K562 (cell line): ENCODE measurements around the gene GRIN2D. TPM values are rescaled to one million over a fixed set of nuclear protein-coding genes. Genes with fewer than 3 reads are reported as not detected.

Experiments used
- ATF7 ChIP-seq: fragments of 450-650 bp; IDR thresholded peaks from 2 replicates; pipeline ENCODE4 v1.7.1; 2014; ENCODE audit warnings: mild to moderate bottlenecking, moderate library complexity
- BRF1 ChIP-seq: IDR thresholded peaks from 3 replicates; pipeline ENCODE4 v1.6.1; 2011; ENCODE audit warnings: borderline replicate concordance, mild to moderate bottlenecking; ENCODE audit not compliant: insufficient read length; ENCODE audit errors: extremely low read depth
- DDX20 ChIP-seq: fragments of 450-650 bp; IDR thresholded peaks from 2 replicates; pipeline ENCODE4 v1.6.1; 2016; ENCODE audit warnings: missing genetic modification characterization, low read depth, mild to moderate bottlenecking, missing compliant biosample characterization, moderate library complexity
- DLX4 ChIP-seq: fragments of 250-450 bp; sonication (Bioruptor Pico); IDR thresholded peaks from 2 replicates; pipeline ENCODE4 v1.6.1; 2021; ENCODE audit warnings: mild to moderate bottlenecking
- E2F3 ChIP-seq: fragments of 250-450 bp; sonication (Bioruptor Pico); IDR thresholded peaks from 2 replicates; pipeline ENCODE4 v1.4.0; 2020; ENCODE audit warnings: mild to moderate bottlenecking
- E2F8 ChIP-seq: fragments of 450-650 bp; IDR thresholded peaks from 2 replicates; pipeline ENCODE4 v1.7.1; 2018; ENCODE audit warnings: mild to moderate bottlenecking, low read depth; ENCODE audit not compliant: partially characterized antibody
- GABPA ChIP-seq: fragments of 200-800 bp; sonication (Bioruptor generic); conservative IDR thresholded peaks from 2 replicates; pipeline ENCODE4 v1.6.1; 2016; ENCODE audit warnings: low read depth, missing genetic modification characterization, missing compliant biosample characterization
- GTF2B ChIP-seq: IDR thresholded peaks from 2 replicates; pipeline ENCODE4 v1.6.1; 2011; ENCODE audit not compliant: insufficient read length; ENCODE audit errors: extremely low read depth
- L3MBTL2 ChIP-seq: fragments of 450-650 bp; IDR thresholded peaks from 2 replicates; pipeline ENCODE4 v1.6.1; 2016; ENCODE audit warnings: mild to moderate bottlenecking, moderate library complexity
- MBD2 ChIP-seq: sonication (generic); IDR thresholded peaks from 2 replicates; pipeline ENCODE4 v1.6.1; 2016; ENCODE audit warnings: low read depth, borderline replicate concordance
- PHF20 ChIP-seq: fragments of 450-650 bp; IDR thresholded peaks from 2 replicates; pipeline ENCODE4 v1.6.1; 2018; ENCODE audit not compliant: partially characterized antibody
- RAD51 ChIP-seq: fragments of 450-650 bp; IDR thresholded peaks from 2 replicates; pipeline ENCODE4 v1.7.1; 2016; ENCODE audit warnings: low read depth, mild to moderate bottlenecking, borderline replicate concordance
- TAF7 ChIP-seq: fragments of 450-650 bp; IDR thresholded peaks from 2 replicates; pipeline ENCODE4 v1.6.1; 2016; ENCODE audit warnings: missing genetic modification characterization, missing compliant biosample characterization
- THRA ChIP-seq: fragments of 450-650 bp; IDR thresholded peaks from 2 replicates; pipeline ENCODE4 v1.6.1; 2017; ENCODE audit warnings: mild to moderate bottlenecking, moderate library complexity
- ZNF232 ChIP-seq: sonication (generic); formaldehyde crosslinking; IDR thresholded peaks from 2 replicates; pipeline ENCODE4 v1.8.0; 2022; ENCODE audit warnings: mild to moderate bottlenecking, missing genetic modification reagents
- ZNF239 ChIP-seq: fragments of 250-450 bp; sonication (Bioruptor Pico); IDR thresholded peaks from 2 replicates; pipeline ENCODE4 v1.4.0; 2020; ENCODE audit warnings: mild to moderate bottlenecking
- ZNF518B ChIP-seq: fragments of 250-450 bp; sonication (Bioruptor Pico); IDR thresholded peaks from 2 replicates; pipeline ENCODE4 v1.5.0; 2021; ENCODE audit warnings: mild to moderate bottlenecking, moderate library complexity
- ZNF695 ChIP-seq: fragments of 450-650 bp; formaldehyde crosslinking; IDR thresholded peaks from 2 replicates; pipeline ENCODE4 v1.4.0; 2020; ENCODE audit warnings: mild to moderate bottlenecking, moderate library complexity
- ZNF75A ChIP-seq: fragments of 450-650 bp; formaldehyde crosslinking; IDR thresholded peaks from 2 replicates; pipeline ENCODE4 v1.4.0; 2020; ENCODE audit warnings: mild to moderate bottlenecking
- polyA plus RNA-seq, 8 experiments: library from polyadenylated mRNA; depleted of rRNA in 4 of 8; stranded (reverse) in 5 of 8; unstranded in 3 of 8; fragments of >200 nt; fragmentation: Nextera tagmentation in 2 of 8; fragmentation: Illumina TruSeq in 1 of 8; extraction: Ambion mirVana in 2 of 8; extraction: Trizol in 1 of 8; gene quantifications; 2 replicates each; pipeline versions ENCODE4 v1.2.1 to v1.2.3, GENCODE V29; 2011 to 2014; ENCODE audit warnings: inconsistent platforms in 1 of 8, missing spikeins in 1 of 8
- total RNA-seq, 7 experiments: library from RNA; depleted of rRNA in 6 of 7; stranded (reverse); fragments of >200 nt in 6 of 7; fragmentation: Illumina TruSeq in 2 of 7; extraction: Trizol in 2 of 7; gene quantifications; 2 replicates each; pipeline versions ENCODE4 v1.2.1 to v1.2.3, GENCODE V29; 2011 to 2021; ENCODE audit warnings: low replicate concordance in 1 of 7

Gene GRIN2D
- total and polyA plus RNA-seq, 9 of the 15 experiments (the other 6 are each of a cell fraction or from before 2014, with no cell fraction given): 0.32 to 31.5 (median 1.8) TPM

GRCh38 chr19:48363810-48364597 lies 29.5 kb upstream of the GRIN2D start, which contains the start of the genes SYNGR4 and TMEM143 (continued):
- TF ChIP-seq L3MBTL2 (peak; percentile 98), THRA (no peak), MBD2 (peak; percentile 53; the same call in 1 of the 2 replicates), ZNF75A (CRISPR knock-in tag) (no peak), DDX20 (tag) (no peak), E2F8 (peak; percentile 99), ZNF239 (CRISPR knock-in tag) (no peak), ATF7 (peak; percentile 84), GABPA (tag) (peak; percentile 62), TAF7 (no peak), ZNF232 (CRISPR knock-in tag) (no peak), RAD51 (peak; percentile 28; the same call in 1 of the 2 replicates), PHF20 (peak; percentile 43), GTF2B (peak; percentile 35), ZNF695 (CRISPR knock-in tag) (no peak), DLX4 (CRISPR knock-in tag) (no peak), E2F3 (peak; percentile 97), ZNF518B (CRISPR knock-in tag) (no peak), BRF1 (no peak)
